SU-DHL-6 (cell line): Measurements from ENCODE around the gene PTPRC.

Experiments used
- CTCF ChIP-seq: fragments of 200-600 bp; sonication (generic); IDR thresholded peaks from one replicate; pipeline ENCODE4 v1.5.1; 2017; ENCODE audit warnings: antibody characterized with exemption, mild to moderate bottlenecking, low read length, moderate library complexity; ENCODE audit not compliant: insufficient read depth, poor library complexity, severe bottlenecking
- EZH2phosphoT487 ChIP-seq: fragments of 200-600 bp; sonication (generic), shearing (Covaris generic); conservative IDR thresholded peaks from 2 replicates; pipeline ENCODE4 v1.6.1; 2018; ENCODE audit warnings: mild to moderate bottlenecking, antibody characterized with exemption, low read length, moderate library complexity, mixed read lengths

- TF ChIP-seq CTCF (no peak), EZH2phosphoT487 (no peak)
These were observed 867 bp downstream of the PTPRC start for GRCh38 chr1:198639671-198640143.
